Erythroblast (primary cell): ENCODE measurements around the gene EIF2B5.

Experiments
- GATA1 ChIP-seq: IDR thresholded peaks from 2 replicates; pipeline ENCODE4 v1.6.1; 2011; ENCODE audit warnings: low read depth, mild to moderate bottlenecking, control low read depth, low read length, moderate library complexity
- POLR2A ChIP-seq: IDR thresholded peaks from 2 replicates; pipeline ENCODE4 v1.6.1; 2011; ENCODE audit warnings: mild to moderate bottlenecking, low read length

GRCh38 chr3:184097556-184097955 is 37.6 kb upstream of the EIF2B5 start:
- TF ChIP-seq POLR2A (no peak), GATA1 (no peak)
